Gastroesophageal sphincter (tissue), 3 donors: ENCODE results near the gene KCNIP3.

Experiments
- CTCF ChIP-seq, 4 experiments: fragments of 200-600 bp in 2 of 4; fragments of 450-650 bp in 2 of 4; sonication (generic) in 1 of 4; IDR thresholded peaks; one replicate each; pipeline ENCODE4 v1.5.1; 2017 to 2019; ENCODE audit warnings: antibody characterized with exemption in 4 of 4, mild to moderate bottlenecking in 2 of 4, moderate library complexity in 2 of 4
- EP300 ChIP-seq: sonication (generic); formaldehyde crosslinking; IDR thresholded peaks from one replicate; pipeline ENCODE4 v1.6.1; 2017; ENCODE audit warnings: antibody characterized with exemption, mild to moderate bottlenecking
- POLR2A ChIP-seq, 2 donors: fragments of 450-650 bp; IDR thresholded peaks; one replicate each; pipeline ENCODE4 v1.6.1; 2017; ENCODE audit warnings: antibody characterized with exemption in 2 of 2, mild to moderate bottlenecking in 2 of 2, moderate library complexity in 1 of 2
- POLR2AphosphoS5 ChIP-seq: sonication (generic); formaldehyde crosslinking; IDR thresholded peaks from one replicate; pipeline ENCODE4 v1.6.1; 2017; ENCODE audit warnings: antibody characterized with exemption

- TF ChIP-seq CTCF (IDR thresholded peaks at IDR 0.05) (no peak), POLR2A (IDR thresholded peaks at IDR 0.05) (no peak), POLR2AphosphoS5 (no peak), EP300 (no peak)
These were observed 16.4 kb downstream of the KCNIP3 start for GRCh38 chr2:95313296-95314131.
